ENCODE data around the gene NMBR.
A peak's percentile ranks its signal among the peaks of the same experiment; 100 is the strongest.
"Not testable (repeated sequence)": the region's sequence is repeated elsewhere in the genome, so short reads cannot be mapped to it uniquely, and the experiment has no call there.

Gene NMBR

DNA sequence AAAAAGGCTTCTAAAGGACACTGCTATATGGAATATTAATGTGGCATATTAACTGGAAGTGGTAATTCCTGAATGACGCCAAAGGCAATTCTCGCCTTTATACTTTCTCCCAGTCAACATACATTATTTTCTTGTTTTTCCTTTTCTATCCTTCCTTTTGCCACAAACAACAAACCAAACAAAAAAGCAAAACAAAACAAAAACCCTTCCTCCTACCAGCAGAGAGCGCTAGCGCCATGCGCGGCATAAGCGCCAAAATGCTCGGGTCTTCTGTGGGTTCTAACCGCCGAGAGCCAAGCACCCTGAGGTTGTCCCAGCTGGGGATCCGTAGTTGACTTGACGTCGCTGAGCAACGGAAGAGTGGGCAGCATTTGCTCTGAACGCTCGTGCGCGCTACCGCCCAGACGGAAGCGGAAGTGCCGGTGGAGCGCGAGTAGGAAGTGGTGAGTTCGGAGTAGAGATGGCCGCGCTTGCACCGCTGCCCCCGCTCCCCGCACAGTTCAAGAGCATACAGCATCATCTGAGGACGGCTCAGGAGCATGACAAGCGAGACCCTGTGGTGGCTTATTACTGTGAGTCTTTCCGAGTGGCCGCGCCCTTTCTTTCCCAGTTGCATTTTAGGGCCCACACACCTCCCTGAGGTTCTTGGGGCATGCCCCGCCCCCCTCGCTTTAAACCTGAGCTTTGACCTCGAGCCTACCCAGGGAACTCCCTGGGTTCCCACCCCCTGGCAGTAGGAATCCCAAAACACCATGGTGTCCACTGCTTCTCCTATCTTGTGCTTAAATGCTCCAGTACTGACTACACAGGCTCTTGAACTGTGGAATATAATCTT, at the start of gene NMBR, which contains the start of gene VTA1:
Gene NMBR (minus strand): TSS at position 295 of the 835 bp plus-strand sequence. CDS start 58,464 bp downstream, outside the sequence.
Gene VTA1 (plus strand): TSS at position 436 of the 835 bp plus-strand sequence. CDS start 25 bp downstream, at position 461.
- H3K27me3 Mint-ChIP-seq = peaks cover 1% of the 10 kb centered on the region
- H3K27ac Mint-ChIP-seq = peak within 1 kb of the TSS; percentile 87
- peaks cover 31% of the 10 kb centered on the region for H3K36me3 Mint-ChIP-seq (ENCODE audit: low read depth)
- peak within 1 kb of the TSS; percentile 96 for H3K4me3 Mint-ChIP-seq
- H3K9me3 Mint-ChIP-seq = no peaks in the 10 kb centered on the region
- intact Hi-C loops (cut with micrococcal nuclease) = loop anchor here (5.0 to 10.0 kb wide), 3 partner anchors 58 to 1298 kb away; no protein-coding TSS in a partner anchor
- peaks cover 37% of the 10 kb centered on the region for H3K4me1 Mint-ChIP-seq (ENCODE audit: low read depth)

DNA sequence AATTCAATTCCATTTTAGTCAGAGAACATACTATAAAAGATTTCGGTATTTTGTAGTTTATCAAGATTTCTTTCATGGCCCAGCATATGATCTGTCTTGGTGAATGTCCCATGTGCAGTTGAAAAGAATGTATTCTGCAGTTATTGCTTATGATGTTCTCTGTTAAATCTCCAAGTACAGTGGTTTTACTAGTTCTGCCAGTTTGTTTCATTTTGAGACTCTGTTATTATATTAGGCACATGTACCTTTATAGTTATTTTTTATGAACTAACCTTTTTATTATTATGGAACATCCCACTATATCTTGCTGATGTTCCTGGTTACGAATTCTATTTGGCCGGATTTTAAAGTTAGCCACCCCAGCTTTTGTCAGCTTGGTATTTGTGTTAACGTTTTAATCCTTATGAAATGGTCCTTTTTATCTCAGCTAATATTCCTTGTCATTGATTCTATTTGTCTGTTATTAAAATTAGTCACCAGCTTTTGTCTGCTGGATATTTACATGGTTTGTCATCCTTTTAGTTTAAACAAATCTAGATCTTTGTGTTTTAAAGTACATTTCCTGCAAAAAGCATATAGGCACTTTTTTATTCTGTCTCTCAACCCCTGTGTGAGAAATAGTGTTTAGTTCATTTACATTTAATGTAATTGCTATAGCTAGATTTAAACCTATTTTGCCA, 49.1 kb upstream of the NMBR start:
- H3K27ac Mint-ChIP-seq = no peak overlapping the region
- no peaks in the 10 kb centered on the region for H3K27me3 Mint-ChIP-seq
- peaks cover 38% of the 10 kb centered on the region for H3K36me3 Mint-ChIP-seq (ENCODE audit: low read depth)
- H3K4me1 Mint-ChIP-seq (ENCODE audit: low read depth) = no peaks in the 10 kb centered on the region
- H3K9me3 Mint-ChIP-seq = no peaks in the 10 kb centered on the region
- no peak overlapping the region for H3K4me3 Mint-ChIP-seq
- intact Hi-C loops (cut with micrococcal nuclease) = no loop called here

DNA sequence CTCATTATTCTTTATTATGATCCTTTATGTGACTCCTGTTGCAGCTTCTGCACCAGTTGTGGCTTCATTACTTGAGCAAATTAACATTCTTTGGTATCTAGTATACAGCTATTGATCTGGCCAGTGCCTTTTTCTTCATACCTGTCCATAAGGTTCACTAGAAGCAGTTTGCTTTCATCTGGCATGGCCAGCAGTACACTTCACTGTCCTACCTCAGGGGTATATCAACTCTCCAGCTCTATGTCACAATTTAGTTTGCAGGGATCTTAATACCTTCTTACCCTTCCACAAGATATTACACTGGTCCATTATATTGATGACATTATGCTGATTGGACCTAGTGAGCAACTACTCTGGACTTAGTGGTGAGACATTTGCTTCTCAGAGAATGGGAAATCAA, 46.7 kb upstream of the NMBR start:
- Mint-ChIP-seq H3K9me3 (no peaks in the 10 kb centered on the region), H3K27ac (no peak overlapping the region), H3K36me3 (ENCODE audit: low read depth) (peaks cover 35% of the 10 kb centered on the region), H3K4me1 (ENCODE audit: low read depth) (no peaks in the 10 kb centered on the region), H3K27me3 (no peaks in the 10 kb centered on the region), H3K4me3 (no peak overlapping the region)
- intact Hi-C loops (cut with micrococcal nuclease) = no loop called here

DNA sequence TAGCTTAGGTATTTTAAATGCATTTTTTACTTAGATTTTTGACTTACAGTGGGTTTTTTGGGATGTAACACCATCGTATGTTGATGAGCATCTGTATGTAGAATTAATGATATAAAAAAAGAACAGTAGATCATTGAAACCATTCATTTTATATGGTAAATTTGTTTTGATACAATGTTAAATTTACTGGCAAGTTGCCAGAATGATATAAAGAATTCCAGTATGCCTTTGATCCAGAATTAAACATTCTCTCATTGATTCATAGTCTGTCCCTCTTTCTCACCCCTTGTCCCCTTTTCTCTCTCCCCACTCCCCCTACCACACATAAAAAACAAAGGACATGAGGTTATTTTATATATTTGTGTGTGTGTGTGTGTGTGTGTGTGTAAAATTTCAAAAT, 45.4 kb upstream of the NMBR start:
- Mint-ChIP-seq H3K9me3 (no peaks in the 10 kb centered on the region), H3K4me1 (ENCODE audit: low read depth) (no peaks in the 10 kb centered on the region), H3K36me3 (ENCODE audit: low read depth) (peaks cover 33% of the 10 kb centered on the region), H3K27me3 (no peaks in the 10 kb centered on the region), H3K4me3 (no peak overlapping the region), H3K27ac (no peak overlapping the region)
- intact Hi-C loops (cut with micrococcal nuclease) = no loop called here

DNA sequence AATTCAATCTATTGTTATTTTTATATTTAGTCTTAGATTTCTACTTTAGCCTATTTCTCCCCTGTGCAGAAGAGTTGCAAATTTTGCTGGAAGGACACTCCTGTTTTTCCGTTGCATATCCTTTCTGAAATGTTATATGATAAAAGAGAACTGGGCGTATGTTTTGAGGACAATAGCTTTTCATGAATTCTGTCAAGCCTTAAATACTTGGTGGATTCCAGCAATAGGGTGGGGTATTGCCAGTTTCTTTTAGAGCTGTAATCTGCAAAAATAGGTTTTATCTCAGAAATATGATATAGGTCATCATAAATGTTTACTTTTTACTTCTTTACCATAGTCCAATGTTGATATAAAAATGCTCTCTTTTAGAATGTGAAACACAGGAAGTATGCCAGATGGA, 42.1 kb upstream of the NMBR start:
- no peak overlapping the region for H3K27ac Mint-ChIP-seq
- peaks cover 28% of the 10 kb centered on the region for H3K36me3 Mint-ChIP-seq (ENCODE audit: low read depth)
- H3K4me1 Mint-ChIP-seq (ENCODE audit: low read depth) = no peaks in the 10 kb centered on the region
- H3K9me3 Mint-ChIP-seq = no peaks in the 10 kb centered on the region
- H3K27me3 Mint-ChIP-seq = no peaks in the 10 kb centered on the region
- H3K4me3 Mint-ChIP-seq = no peak overlapping the region
- intact Hi-C loops (cut with micrococcal nuclease) = no loop called here

DNA sequence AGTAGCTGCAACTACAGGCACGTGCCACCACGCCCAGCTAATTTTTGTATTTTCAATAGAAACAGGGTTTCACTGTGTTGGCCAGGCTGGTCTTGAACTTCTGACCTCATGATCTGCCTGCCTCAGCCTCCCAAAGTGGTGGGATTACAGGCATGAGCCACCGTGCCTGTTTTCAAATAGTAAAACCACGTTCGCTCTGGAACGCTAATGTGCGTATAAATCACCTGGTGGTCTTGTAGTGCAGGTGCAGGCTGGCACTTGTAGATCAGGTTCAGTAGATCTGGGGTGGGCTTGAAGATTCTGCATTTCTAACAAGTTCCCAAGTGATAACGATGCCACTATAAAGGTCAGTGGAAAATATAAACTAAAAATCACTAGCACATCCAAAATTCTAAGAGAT, 41.4 kb upstream of the NMBR start:
- intact Hi-C loops (cut with micrococcal nuclease); H3K4me3 Mint-ChIP-seq; H3K9me3 Mint-ChIP-seq; H3K27ac Mint-ChIP-seq; H3K27me3 Mint-ChIP-seq; H3K4me1 Mint-ChIP-seq (ENCODE audit: low read depth): not testable (repeated sequence)
- H3K36me3 Mint-ChIP-seq (ENCODE audit: low read depth) = peaks cover 28% of the 10 kb centered on the region

GRCh38 chr6:142187209-142187608, 40.3 kb upstream of the NMBR start:
- intact Hi-C loops (cut with micrococcal nuclease) = no loop called here
- H3K4me1 Mint-ChIP-seq (ENCODE audit: low read depth) = peaks cover 11% of the 10 kb centered on the region
- H3K4me3 Mint-ChIP-seq = no peak overlapping the region
- no peaks in the 10 kb centered on the region for H3K9me3 Mint-ChIP-seq
- H3K27ac Mint-ChIP-seq = no peak overlapping the region
- H3K36me3 Mint-ChIP-seq (ENCODE audit: low read depth) = peaks cover 37% of the 10 kb centered on the region
- no peaks in the 10 kb centered on the region for H3K27me3 Mint-ChIP-seq

DNA sequence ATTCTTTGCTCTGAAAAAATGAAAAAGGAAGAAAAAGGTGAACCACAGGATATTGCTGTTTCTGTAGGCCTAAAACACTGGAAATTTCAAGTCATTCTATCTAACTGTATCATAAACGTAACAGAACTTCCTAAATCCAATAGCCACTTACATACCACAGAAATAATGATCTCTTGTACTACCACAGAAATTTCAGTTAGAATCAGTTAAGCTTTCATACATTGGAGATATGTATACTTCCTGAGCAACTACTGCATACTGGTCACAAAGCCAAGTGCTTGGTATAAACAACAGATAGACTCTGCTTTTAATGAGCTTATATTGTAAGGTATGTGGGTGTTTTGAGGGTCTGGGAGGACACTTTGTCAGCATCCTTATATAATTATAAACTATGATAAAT, 38.7 kb upstream of the NMBR start:
- Mint-ChIP-seq H3K27me3 (no peaks in the 10 kb centered on the region), H3K36me3 (ENCODE audit: low read depth) (peaks cover 48% of the 10 kb centered on the region), H3K4me1 (ENCODE audit: low read depth) (peaks cover 11% of the 10 kb centered on the region), H3K9me3 (no peaks in the 10 kb centered on the region), H3K27ac (no peak overlapping the region), H3K4me3 (no peak overlapping the region)
- intact Hi-C loops (cut with micrococcal nuclease) = no loop called here

DNA sequence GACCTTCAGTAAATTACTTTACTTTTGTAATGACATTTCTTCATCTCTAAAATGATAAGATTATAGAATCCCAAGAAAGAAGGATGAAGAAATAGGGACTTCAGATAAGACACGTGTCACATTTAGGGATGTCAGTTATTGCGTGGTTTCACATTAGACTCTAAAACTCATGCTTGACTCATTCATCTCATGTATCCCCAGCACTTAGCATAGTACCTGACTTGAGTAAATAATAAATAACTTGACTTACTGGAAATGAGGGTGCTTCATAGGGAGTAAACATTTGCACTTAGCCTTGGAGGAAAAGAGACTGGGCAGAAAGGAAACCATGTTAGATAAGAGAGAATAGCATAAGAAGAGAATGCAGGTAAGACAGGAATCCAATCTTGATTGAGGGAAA, 37.4 kb upstream of the NMBR start:
- no peak overlapping the region for H3K27ac Mint-ChIP-seq
- H3K9me3 Mint-ChIP-seq = no peaks in the 10 kb centered on the region
- no peak overlapping the region for H3K4me3 Mint-ChIP-seq
- intact Hi-C loops (cut with micrococcal nuclease) = no loop called here
- no peaks in the 10 kb centered on the region for H3K27me3 Mint-ChIP-seq
- peaks cover 44% of the 10 kb centered on the region for H3K36me3 Mint-ChIP-seq (ENCODE audit: low read depth)
- H3K4me1 Mint-ChIP-seq (ENCODE audit: low read depth) = peaks cover 11% of the 10 kb centered on the region

GRCh38 chr6:142183351-142183750, 36.4 kb upstream of the NMBR start:
- Mint-ChIP-seq H3K9me3 (peaks cover 2% of the 10 kb centered on the region), H3K4me3 (no peak overlapping the region), H3K27me3 (no peaks in the 10 kb centered on the region), H3K27ac (no peak overlapping the region), H3K4me1 (ENCODE audit: low read depth) (peaks cover 11% of the 10 kb centered on the region), H3K36me3 (ENCODE audit: low read depth) (peaks cover 48% of the 10 kb centered on the region)
- intact Hi-C loops (cut with micrococcal nuclease) = no loop called here

- H3K4me1 Mint-ChIP-seq (ENCODE audit: low read depth) = peaks cover 11% of the 10 kb centered on the region
- no peaks in the 10 kb centered on the region for H3K27me3 Mint-ChIP-seq
- H3K4me3 Mint-ChIP-seq = no peak overlapping the region
- peaks cover 15% of the 10 kb centered on the region for H3K9me3 Mint-ChIP-seq
- intact Hi-C loops (cut with micrococcal nuclease) = no loop called here
- H3K36me3 Mint-ChIP-seq (ENCODE audit: low read depth) = peaks cover 56% of the 10 kb centered on the region
- H3K27ac Mint-ChIP-seq = no peak overlapping the region
Measured at GRCh38 chr6:142182004-142182403, 35.1 kb upstream of the NMBR start.

DNA sequence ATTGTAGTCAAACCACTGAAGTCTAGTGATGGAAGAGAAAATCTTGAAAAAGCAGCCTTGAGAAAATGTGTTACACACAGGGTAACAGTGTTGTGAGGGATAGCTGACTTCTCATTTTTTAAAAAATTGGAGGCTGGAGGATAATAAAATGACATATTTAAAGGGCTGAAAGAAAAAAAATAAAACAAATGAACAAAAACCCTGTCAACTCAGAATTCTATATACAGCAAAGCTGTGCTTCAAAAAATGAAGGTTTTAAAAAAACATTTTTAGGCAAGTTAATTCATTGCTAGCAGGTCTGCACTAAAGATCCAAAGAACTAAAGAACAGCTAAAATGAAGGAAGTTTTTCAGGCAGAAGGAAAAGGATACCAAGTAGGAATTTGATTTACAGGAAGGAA, 31.2 kb upstream of the NMBR start:
- no peaks in the 10 kb centered on the region for H3K27me3 Mint-ChIP-seq
- peaks cover 7% of the 10 kb centered on the region for H3K4me1 Mint-ChIP-seq (ENCODE audit: low read depth)
- intact Hi-C loops (cut with micrococcal nuclease) = no loop called here
- H3K9me3 Mint-ChIP-seq = peaks cover 16% of the 10 kb centered on the region
- no peak overlapping the region for H3K27ac Mint-ChIP-seq
- H3K36me3 Mint-ChIP-seq (ENCODE audit: low read depth) = peaks cover 87% of the 10 kb centered on the region
- H3K4me3 Mint-ChIP-seq = no peak overlapping the region

GRCh38 chr6:142174703-142175102, 27.8 kb upstream of the NMBR start:
- H3K27ac Mint-ChIP-seq = no peak overlapping the region
- H3K36me3 Mint-ChIP-seq (ENCODE audit: low read depth) = peaks cover 90% of the 10 kb centered on the region
- no peaks in the 10 kb centered on the region for H3K27me3 Mint-ChIP-seq
- H3K9me3 Mint-ChIP-seq = peaks cover 16% of the 10 kb centered on the region
- H3K4me1 Mint-ChIP-seq (ENCODE audit: low read depth) = no peaks in the 10 kb centered on the region
- H3K4me3 Mint-ChIP-seq = no peak overlapping the region
- intact Hi-C loops (cut with micrococcal nuclease) = no loop called here

- intact Hi-C loops (cut with micrococcal nuclease) = no loop called here
- Mint-ChIP-seq H3K27ac (no peak overlapping the region), H3K36me3 (ENCODE audit: low read depth) (peaks cover 82% of the 10 kb centered on the region), H3K27me3 (no peaks in the 10 kb centered on the region), H3K4me1 (ENCODE audit: low read depth) (no peaks in the 10 kb centered on the region), H3K9me3 (peaks cover 16% of the 10 kb centered on the region), H3K4me3 (no peak overlapping the region)
Measured at GRCh38 chr6:142173980-142174379, 27.1 kb upstream of the NMBR start.

All from dendritic cell treated with granulocyte-macrophage colony-stimulating factor and Interleukin-4, amounts not matched to agents 40 ng/mL and 50 ng/mL, for 4 days (primary cell).